WERI-Rb-1 (cell line): ENCODE measurements around the gene ZNF710.
A peak's percentile ranks its signal among the peaks of the same experiment; 100 is the strongest.

Source experiments
- DNase-seq: peaks from one replicate; pipeline ENCODE4 v3.0.0-alpha.2; 2020
- H3K27ac ChIP-seq: fragments of 250-450 bp; sonication (Bioruptor Pico); 2 replicates; pipeline ENCODE4 v1.5.1; 2020; ENCODE audit warnings: mild to moderate bottlenecking, moderate library complexity
- H3K27me3 ChIP-seq: fragments of 250-450 bp; sonication (Bioruptor Pico); 2 replicates; pipeline ENCODE4 v1.5.1; 2021; ENCODE audit warnings: mild to moderate bottlenecking, low read depth, moderate library complexity; ENCODE audit not compliant: insufficient read depth, severe bottlenecking
- H3K36me3 ChIP-seq: fragments of 250-450 bp; sonication (Bioruptor Pico); 2 replicates; pipeline ENCODE4 v1.5.1; 2020; ENCODE audit warnings: mild to moderate bottlenecking, moderate library complexity
- H3K4me3 ChIP-seq: 2 replicates; pipeline ENCODE4 v1.5.1; 2011; ENCODE audit warnings: low read depth, mild to moderate bottlenecking, control low read depth, low read length
- H3K9me3 ChIP-seq: fragments of 250-450 bp; sonication (Bioruptor Pico); 2 replicates; pipeline ENCODE4 v1.5.1; 2021; ENCODE audit warnings: mild to moderate bottlenecking, moderate library complexity; ENCODE audit not compliant: severe bottlenecking
- TF ChIP-seq, protein P1 (sequence below): IDR thresholded peaks from 2 replicates; pipeline ENCODE4 v1.5.1; 2011; ENCODE audit warnings: low read depth, mild to moderate bottlenecking, control low read depth, inconsistent platforms, low read length

The ZNF710 gene

DNA sequence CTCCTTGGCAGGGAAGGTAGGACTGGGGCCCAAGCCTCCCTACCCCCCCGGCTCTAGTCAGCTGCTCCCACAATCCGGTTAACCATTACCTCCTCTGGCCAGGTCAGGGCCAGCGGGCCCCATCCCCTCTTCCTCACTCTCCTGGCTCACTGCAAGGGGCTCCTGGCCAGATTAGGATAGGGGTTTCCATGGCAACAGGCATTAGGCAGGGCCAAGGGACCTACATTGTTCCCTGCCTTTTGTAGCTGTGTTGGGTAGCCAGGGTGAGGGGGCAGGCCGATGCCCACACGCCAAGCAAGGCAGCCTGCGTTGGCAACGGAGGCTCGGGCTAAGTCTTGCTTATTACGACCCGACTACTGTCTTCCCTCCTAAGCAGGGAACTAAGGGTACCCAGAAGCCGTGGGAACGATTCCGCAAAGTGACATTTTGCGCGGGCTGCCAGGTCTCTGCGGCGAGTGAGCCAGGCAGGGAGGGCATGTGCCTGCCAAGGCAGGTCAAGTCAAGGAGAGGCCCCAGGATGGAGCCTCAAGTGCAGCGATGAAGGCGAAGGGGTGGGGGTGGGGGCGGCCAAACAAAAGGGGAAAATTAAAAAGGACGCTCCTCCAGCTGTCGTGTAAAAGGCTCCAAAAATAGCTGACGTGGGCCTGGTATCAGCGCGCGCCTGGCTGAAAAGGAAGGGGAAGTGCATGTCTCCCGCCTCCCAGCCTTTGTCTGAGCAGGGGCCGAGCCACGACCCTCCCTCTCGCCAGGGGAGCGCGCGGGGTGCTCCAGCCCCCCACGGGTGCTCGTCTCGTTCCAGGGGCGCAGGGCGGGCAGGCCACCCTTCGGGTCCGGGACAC lies 100.2 kb downstream of the ZNF710 start:
- DNase-seq = peak; percentile 36
- no peaks in the 10 kb centered on the region for H3K27me3 ChIP-seq

DNA sequence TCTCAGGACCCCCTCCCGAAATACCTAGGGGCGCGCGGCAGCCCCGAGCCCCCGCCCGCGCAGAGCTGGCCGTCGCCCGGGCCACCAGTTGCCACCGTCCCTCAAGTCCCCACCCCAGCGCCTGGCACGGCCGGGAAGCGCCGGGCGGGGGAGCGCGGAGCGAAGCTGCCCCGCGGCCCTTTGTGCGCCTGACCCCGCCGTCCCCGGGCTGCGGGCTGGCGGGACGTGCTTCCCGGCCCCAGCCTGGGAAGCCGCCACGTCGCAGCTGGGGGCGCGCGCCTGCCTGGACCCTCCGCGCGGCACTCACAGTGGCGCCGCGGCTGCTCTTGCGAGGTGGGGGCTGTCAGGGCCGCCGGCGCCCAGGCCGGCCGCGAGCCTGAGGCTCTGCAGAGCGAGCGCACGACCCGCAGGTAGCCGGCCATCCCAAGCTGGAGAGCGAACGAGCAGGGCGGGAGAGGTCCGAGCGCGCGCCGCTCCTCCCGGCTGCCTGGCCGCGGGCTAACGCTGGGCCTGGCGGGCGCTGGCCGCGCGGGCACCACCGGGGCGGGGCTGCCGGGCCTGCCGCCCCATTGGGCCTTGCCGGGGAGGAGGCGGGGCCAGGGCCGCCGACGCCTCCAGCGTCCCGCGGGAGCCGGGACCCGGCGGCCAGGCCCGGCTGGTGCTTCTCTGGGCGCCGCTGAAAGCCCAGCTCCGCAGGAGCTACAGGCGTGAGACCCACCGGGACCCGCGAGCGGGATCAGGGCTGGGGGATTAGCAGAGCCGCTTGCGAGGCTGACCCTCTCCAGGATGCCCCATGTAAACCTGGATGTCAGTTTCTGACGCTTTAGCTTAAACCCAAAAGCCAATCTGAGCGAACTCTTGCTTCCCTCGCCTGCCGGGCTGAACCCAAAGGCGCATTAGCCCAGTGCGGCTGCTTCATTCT lies 101.1 kb downstream of the ZNF710 start, which contains the start of gene IDH2:
IDH2 (minus strand) TSS at position 500 of the 922 bp plus-strand sequence; CDS start at position 422, 78 bp downstream.
- Histone ChIP-seq H3K27ac (peak within 1 kb of the TSS; percentile 90), H3K9me3 (no peaks in the 10 kb centered on the region), H3K4me3 (peak within 1 kb of the TSS; percentile 66), H3K36me3 (no peaks in the 10 kb centered on the region), H3K27me3 (no peaks in the 10 kb centered on the region)
- TF ChIP-seq, protein P1, sequence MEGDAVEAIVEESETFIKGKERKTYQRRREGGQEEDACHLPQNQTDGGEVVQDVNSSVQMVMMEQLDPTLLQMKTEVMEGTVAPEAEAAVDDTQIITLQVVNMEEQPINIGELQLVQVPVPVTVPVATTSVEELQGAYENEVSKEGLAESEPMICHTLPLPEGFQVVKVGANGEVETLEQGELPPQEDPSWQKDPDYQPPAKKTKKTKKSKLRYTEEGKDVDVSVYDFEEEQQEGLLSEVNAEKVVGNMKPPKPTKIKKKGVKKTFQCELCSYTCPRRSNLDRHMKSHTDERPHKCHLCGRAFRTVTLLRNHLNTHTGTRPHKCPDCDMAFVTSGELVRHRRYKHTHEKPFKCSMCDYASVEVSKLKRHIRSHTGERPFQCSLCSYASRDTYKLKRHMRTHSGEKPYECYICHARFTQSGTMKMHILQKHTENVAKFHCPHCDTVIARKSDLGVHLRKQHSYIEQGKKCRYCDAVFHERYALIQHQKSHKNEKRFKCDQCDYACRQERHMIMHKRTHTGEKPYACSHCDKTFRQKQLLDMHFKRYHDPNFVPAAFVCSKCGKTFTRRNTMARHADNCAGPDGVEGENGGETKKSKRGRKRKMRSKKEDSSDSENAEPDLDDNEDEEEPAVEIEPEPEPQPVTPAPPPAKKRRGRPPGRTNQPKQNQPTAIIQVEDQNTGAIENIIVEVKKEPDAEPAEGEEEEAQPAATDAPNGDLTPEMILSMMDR = no peak
- DNase-seq = peak; percentile 82

More for the DNA sequence above, 100.2 kb downstream of the ZNF710 start:
- TF ChIP-seq, protein P1 = no peak
- H3K9me3 ChIP-seq = no peaks in the 10 kb centered on the region
- H3K4me3 ChIP-seq = peak overlapping the region; percentile 66
- H3K27ac ChIP-seq = peak overlapping the region; percentile 90
- no peaks in the 10 kb centered on the region for H3K36me3 ChIP-seq

DNA sequence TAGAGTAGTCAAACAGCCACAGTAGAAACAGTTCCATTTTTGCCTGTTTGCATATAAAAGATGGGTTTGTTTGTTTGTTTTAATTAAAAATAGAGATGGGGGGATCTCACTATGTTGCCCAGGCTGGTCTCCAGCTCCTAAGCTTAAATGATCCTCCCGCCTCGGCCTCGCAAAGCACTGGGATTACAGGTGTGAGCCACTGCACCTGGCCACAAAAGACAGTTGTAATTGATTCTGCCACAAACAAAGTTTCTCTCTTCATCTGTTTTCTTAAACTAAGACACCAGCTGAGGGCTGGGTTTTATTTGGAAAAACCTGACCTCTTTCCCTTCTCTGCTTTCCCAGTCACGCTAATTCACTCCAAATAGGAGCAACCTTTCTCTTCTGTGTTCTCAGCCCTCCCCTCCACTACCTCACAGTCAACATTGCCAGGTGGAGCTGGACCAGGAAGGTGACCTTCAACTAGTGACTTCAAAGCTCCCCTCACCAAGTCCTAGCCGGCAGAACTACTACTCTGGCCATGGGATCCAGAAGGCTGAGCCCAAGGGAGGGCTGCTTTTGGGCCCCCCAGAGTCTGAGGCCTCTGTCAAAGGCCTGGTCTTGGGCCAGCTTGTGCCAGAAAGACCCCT lies 102.7 kb downstream of the ZNF710 start:
- Histone ChIP-seq H3K9me3 (no peaks in the 10 kb centered on the region), H3K4me3 (no peak overlapping the region), H3K36me3 (no peaks in the 10 kb centered on the region), H3K27ac (no peak overlapping the region), H3K27me3 (no peaks in the 10 kb centered on the region)
- TF ChIP-seq, protein P1 = no peak
- DNase-seq = no peak

DNA sequence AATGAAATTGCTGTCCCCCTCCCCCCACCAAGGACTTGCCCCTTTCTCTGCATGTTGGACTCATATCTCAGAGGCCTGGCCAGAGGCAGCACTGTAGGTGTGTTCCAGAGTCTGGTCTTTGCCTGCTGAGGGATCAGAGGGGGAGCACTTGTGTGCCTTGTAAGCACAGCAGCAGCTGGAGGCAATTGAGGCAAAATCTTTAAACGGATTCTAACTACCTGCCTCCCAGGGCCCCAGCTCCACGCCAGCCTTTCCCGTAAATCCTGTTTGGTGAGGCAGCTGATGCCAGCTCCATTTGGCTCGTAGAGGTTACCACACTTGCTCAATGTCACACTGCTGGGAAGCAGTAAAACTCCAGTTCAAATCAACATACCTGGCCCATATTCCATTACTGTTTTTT lies 103.4 kb downstream of the ZNF710 start:
- H3K9me3 ChIP-seq = no peaks in the 10 kb centered on the region
- no peak for DNase-seq
- TF ChIP-seq, protein P1 = no peak
- H3K27ac ChIP-seq = no peak overlapping the region
- no peak overlapping the region for H3K4me3 ChIP-seq
- no peaks in the 10 kb centered on the region for H3K27me3 ChIP-seq
- no peaks in the 10 kb centered on the region for H3K36me3 ChIP-seq

DNA sequence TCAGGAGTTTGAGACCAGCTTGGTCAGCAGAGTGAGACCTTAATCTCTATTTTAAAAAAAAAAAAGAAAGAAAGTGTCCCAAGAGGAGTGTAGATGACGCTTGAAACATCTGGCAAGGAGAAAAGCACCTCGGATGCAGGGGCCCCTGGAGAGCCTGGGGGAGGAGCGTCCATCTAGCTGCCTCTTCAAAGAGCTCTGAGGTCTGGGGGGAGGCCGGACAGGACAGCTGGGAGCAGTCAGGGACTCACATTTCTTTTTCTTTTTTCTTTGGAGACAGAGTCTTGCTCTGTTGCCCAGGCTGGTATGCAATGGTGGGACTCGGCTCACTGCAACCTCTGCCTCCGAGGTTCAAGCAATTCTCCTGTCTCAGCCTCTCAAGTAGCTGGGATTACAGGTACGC lies 104.4 kb downstream of the ZNF710 start:
- no peaks in the 10 kb centered on the region for H3K9me3 ChIP-seq
- DNase-seq = no peak
- H3K4me3 ChIP-seq = no peak overlapping the region
- H3K36me3 ChIP-seq = no peaks in the 10 kb centered on the region
- TF ChIP-seq, protein P1 = no peak
- H3K27ac ChIP-seq = no peak overlapping the region
- no peaks in the 10 kb centered on the region for H3K27me3 ChIP-seq
